Activated CD4-positive, alpha-beta T cell treated with anti-CD3 and anti-CD28 coated beads for 36 hours (primary cell): ENCODE results near the gene CEP83. TPM values are rescaled to one million over a fixed set of nuclear protein-coding genes. Genes with fewer than 3 reads are reported as not detected.

ENCODE experiments used
- ATAC-seq: fragments of 200-7000 bp; cut with Tn5 transposase; one replicate; pipeline ENCODE4 v1.10.0; 2021; ENCODE audit warnings: mild to moderate bottlenecking, moderate library complexity
- CTCF ChIA-PET: fragments of 350-600 bp; sonication (Branson Sonifier 250); formaldehyde crosslinking; loops from one replicate; lab custom pipeline; 2021; ENCODE audit warnings: antibody characterized with exemption; lab: Charles Lee
- POLR2A ChIA-PET: fragments of 350-600 bp; sonication (Branson Sonifier 250); formaldehyde crosslinking; loops from one replicate; lab custom pipeline; 2021; ENCODE audit warnings: antibody characterized with exemption, inconsistent platforms; lab: Charles Lee
- DNase-seq: peaks from one replicate; pipeline ENCODE4 v3.0.0-alpha.2; 2020
- H3K27ac Mint-ChIP-seq: one replicate; pipeline ENCODE4 v1.8.0; 2021; ENCODE audit warnings: mixed read lengths
- H3K27me3 Mint-ChIP-seq: one replicate; pipeline ENCODE4 v1.8.0; 2021; ENCODE audit warnings: mixed read lengths
- H3K36me3 Mint-ChIP-seq: one replicate; pipeline ENCODE4 v1.8.0; 2021; ENCODE audit warnings: low read depth, mixed read lengths
- H3K4me1 Mint-ChIP-seq: one replicate; pipeline ENCODE4 v1.8.0; 2021; ENCODE audit warnings: mixed read lengths
- H3K4me3 Mint-ChIP-seq: one replicate; pipeline ENCODE4 v1.8.0; 2021; ENCODE audit warnings: mild to moderate bottlenecking, moderate library complexity, mixed read lengths
- H3K9me3 Mint-ChIP-seq: one replicate; pipeline ENCODE4 v1.8.0; 2021; ENCODE audit warnings: low read depth, mixed read lengths
- intact Hi-C, 2 experiments: fragments of 100-400 bp; cut with DNase I in 1 of 2; cut with micrococcal nuclease in 1 of 2; formaldehyde crosslinking; loops; one replicate each; pipeline versions ENCODE4 v1.14.2 to v1.15.1; 2022 to 2024; cut with DNase I, micrococcal nuclease
- total RNA-seq, 2 experiments: library from RNA; stranded (reverse); gene quantifications; one replicate each; pipeline ENCODE4 v1.2.3, GENCODE V29; 2021

The CEP83 gene
- total RNA-seq, 2 experiments from 2014 or later: 21.9 to 22.6 TPM

DNA sequence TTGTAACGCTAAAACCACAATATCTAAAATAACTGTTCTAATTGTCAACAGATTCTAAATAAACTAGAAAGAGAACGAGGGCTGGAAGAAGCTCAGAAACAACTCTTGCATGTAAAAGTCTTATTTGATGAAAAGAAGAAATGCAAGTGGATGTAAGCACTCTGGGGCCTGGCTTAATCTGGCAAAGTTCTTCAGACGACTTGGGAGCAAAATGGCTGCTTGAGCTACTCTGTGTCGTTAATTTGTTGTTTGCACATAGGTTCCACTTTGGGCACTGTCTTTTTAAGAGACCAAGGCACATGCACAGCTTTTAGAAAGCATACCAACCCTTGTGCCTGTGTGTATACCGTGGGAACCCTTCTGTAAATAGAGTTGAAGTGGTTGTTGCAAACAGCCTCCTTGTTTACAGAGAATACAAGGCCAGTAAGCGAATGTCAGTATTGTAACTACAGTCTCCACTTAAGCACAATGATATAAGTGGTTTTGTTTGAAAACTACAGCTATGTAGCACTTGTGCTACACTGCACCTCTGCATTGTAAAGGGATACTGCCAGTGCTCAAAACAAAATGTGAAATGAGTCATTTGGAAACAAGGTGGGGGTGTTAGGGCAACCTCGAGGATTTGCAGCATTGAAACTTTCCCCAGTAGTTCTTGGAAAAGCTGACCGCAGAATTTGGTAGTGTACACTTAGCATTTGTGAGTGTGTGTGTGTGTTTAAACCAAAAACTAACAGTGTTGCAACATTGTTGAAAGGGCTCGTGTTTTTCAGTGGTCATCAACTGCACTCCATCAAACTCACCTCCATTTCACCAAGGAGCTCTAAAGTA, 154.3 kb downstream of the CEP83 start:
- intact Hi-C loops: loop anchor here (1.0 to 10.0 kb wide), 9 partner anchors 19 to 335 kb away; partner anchors contain the start of gene PLXNC1 (in 2 of the 2)
- Mint-ChIP-seq H3K4me3 (peak overlapping the region; percentile 5), H3K4me1 (peaks cover 30% of the 10 kb centered on the region), H3K36me3 (peaks cover 64% of the 10 kb centered on the region), H3K9me3 (no peaks in the 10 kb centered on the region), H3K27ac (peak overlapping the region; percentile 70), H3K27me3 (no peaks in the 10 kb centered on the region)
- peak; percentile 93 for ATAC-seq
- DNase-seq: peak; percentile 68
- CTCF ChIA-PET: interaction anchor here (0.6 to 2.6 kb wide), 7 partner anchors 10 to 156 kb away, joined by 3 to 8 read pairs (median 3); no protein-coding TSS in a partner anchor
- POLR2A ChIA-PET: interaction anchor here (0.6 kb wide), 1 partner anchor 36 kb away, joined by 5 read pairs; no protein-coding TSS in a partner anchor

DNA sequence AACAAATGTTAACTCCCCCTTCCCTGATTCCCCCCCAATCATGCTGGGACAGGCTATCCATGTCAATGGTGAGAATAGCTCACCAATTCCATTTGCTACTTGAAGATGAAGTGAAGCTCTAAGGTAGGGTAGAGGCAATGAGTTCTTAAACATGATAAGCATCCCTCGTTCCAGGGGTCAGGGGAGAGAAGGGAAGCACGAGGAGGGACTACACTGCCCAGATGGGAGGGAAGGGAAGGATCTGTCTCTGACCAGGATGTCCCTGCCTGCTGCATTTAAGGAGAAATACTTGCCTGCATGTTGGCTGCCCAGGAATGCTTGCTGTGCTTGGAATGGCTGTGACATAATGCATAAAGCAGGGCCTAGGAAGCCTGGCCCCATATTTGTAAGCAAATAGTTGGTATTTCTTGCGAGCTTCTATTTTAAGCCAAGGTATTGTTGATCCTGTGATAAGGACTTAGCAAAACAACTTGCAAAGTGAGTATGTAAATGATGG, 155.1 kb downstream of the CEP83 start:
- H3K27me3 Mint-ChIP-seq: no peaks in the 10 kb centered on the region
- ChIA-PET POLR2A (no interaction called here), CTCF (interaction anchor here (1.0 to 2.6 kb wide), 4 partner anchors 9 to 128 kb away, joined by 3 to 8 read pairs (median 5); no protein-coding TSS in a partner anchor)
- DNase-seq (no peak), ATAC-seq (no peak)
- H3K9me3 Mint-ChIP-seq: no peaks in the 10 kb centered on the region
- intact Hi-C loops: loop anchor here (1.0 to 10.0 kb wide), 9 partner anchors 20 to 336 kb away; partner anchors contain the start of gene PLXNC1 (in 2 of the 2)
- H3K4me3 Mint-ChIP-seq: no peak overlapping the region
- peaks cover 30% of the 10 kb centered on the region for H3K4me1 Mint-ChIP-seq
- peaks cover 68% of the 10 kb centered on the region for H3K36me3 Mint-ChIP-seq
- peak overlapping the region; percentile 8 for H3K27ac Mint-ChIP-seq

DNA sequence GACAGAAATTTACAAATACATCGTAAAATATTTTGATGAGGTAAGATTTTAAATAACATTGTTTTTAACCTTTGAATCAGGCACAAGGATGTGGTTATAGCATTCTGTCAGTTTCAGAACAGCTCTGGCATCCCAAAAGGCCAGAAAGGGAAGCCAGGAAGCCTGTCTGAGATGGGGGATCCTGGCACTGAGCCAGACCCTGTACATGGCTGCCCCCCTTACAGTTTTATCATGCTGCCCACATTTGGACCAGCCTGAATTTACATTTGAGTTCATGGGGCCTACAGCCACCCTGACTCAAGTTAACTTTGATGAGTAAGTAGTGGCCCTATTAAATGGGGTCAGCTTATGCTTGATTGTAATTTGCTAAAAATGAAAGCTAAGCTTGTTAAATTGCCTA, 155.7 kb downstream of the CEP83 start:
- Mint-ChIP-seq H3K27me3 (no peaks in the 10 kb centered on the region), H3K4me3 (no peak overlapping the region), H3K9me3 (no peaks in the 10 kb centered on the region), H3K4me1 (peaks cover 30% of the 10 kb centered on the region), H3K27ac (no peak overlapping the region), H3K36me3 (peaks cover 63% of the 10 kb centered on the region)
- ChIA-PET POLR2A (no interaction called here), CTCF (interaction anchor here (0.6 to 2.6 kb wide), 4 partner anchors 34 to 646 kb away, joined by 4 to 8 read pairs (median 6); no protein-coding TSS in a partner anchor)
- intact Hi-C loops: loop anchor here (2.0 to 10.0 kb wide), 5 partner anchors 21 to 159 kb away; partner anchors contain the start of gene PLXNC1 (in 2 of the 2)
- DNase-seq: no peak
- ATAC-seq: no peak

DNA sequence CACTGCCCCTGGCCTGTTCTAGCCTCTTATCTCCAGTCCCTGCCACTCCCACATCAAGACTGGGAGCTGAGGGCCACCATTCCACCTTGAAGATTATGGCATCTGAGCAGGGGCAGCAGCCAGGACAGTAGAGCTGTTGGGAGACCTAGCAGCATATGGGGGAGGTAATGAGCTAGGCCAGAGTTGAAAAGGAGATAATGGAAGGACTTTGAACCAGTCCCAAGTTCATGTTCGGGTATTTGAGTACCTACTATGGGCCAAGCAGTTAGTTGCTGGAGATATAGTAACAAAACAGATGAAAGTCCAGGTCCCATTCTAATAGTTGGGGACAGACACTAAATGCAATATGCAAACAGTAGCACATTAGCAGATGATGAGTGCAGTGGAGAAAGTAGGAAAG, 159.8 kb downstream of the CEP83 start:
- DNase-seq (no peak), ATAC-seq (no peak)
- ChIA-PET POLR2A (no interaction called here), CTCF (no interaction called here)
- intact Hi-C loops: loop anchor here in 1 of 2 experiments (10.0 kb wide), 1 partner anchor 155 kb away; the partner anchor contains the start of gene PLXNC1
- Mint-ChIP-seq H3K4me3 (no peak overlapping the region), H3K9me3 (no peaks in the 10 kb centered on the region), H3K36me3 (peaks cover 47% of the 10 kb centered on the region), H3K27me3 (no peaks in the 10 kb centered on the region), H3K4me1 (peaks cover 5% of the 10 kb centered on the region), H3K27ac (no peak overlapping the region)

DNA sequence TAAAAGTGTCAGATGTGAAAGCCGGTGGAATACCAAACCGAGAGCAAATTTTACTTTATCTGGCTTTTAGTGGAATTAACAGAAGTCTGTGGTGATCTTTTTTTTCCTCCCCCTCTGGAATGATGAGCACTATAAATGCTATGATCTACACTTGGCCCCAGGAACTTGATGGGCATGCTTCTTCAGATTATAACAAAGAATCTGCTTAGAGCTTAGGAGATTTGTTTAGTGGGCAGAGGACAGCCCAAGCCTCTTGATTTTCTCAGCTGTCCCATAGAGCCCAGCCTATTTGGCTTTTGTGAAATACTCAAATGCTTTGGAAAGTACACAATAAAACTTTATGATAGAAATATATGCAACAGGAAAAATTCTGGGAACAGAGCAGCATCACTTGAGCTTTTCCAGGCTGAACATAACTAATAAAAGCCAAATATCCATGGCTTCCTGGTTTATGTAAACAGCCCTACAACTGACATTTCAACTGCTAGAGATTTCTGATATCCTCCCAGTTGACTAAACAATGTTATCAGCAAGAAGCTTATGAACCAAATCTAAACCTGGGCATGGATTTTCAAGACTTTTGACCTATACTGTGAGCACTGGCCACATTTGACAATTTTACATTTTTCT, 161.7 kb downstream of the CEP83 start:
- intact Hi-C loops: no loop called here
- no peak for DNase-seq

DNA sequence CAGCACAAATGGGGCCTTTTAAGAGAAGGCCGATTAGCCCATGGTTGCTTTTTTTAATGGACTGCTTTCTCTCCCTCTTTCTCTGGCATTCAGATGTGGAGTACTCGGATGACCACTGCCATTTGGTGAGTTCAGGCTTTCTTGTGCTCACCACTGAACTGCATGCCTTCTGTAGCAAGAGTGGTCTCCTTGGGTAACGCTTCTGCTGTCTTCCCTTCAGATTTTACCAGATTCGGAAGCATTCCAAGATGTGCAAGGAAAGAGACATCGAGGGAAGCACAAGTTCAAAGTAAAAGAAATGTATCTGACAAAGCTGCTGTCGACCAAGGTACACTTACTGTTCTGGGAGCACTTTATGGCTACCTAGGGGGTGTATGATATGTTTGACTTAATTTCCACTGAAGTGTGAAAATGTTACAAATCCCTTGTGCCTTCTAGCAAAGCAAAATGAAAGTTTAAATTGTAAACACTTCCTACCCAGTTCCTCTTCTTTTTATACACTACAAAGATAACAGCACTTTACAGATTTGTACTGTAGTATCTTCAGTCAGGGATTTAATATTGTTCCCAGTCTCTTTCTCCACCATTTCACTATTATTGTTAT, 162.5 kb downstream of the CEP83 start:
- ChIA-PET POLR2A (no interaction called here), CTCF (no interaction called here)
- intact Hi-C loops: no loop called here
- Mint-ChIP-seq H3K27me3 (no peaks in the 10 kb centered on the region), H3K4me3 (no peak overlapping the region), H3K27ac (peak overlapping the region; percentile 21), H3K4me1 (no peaks in the 10 kb centered on the region), H3K36me3 (peaks cover 36% of the 10 kb centered on the region), H3K9me3 (no peaks in the 10 kb centered on the region)
- DNase-seq (no peak), ATAC-seq (no peak)

More for the DNA sequence above, 161.7 kb downstream of the CEP83 start:
- no peaks in the 10 kb centered on the region for H3K4me1 Mint-ChIP-seq
- no peaks in the 10 kb centered on the region for H3K27me3 Mint-ChIP-seq
- H3K36me3 Mint-ChIP-seq: peaks cover 41% of the 10 kb centered on the region
- no peak overlapping the region for H3K27ac Mint-ChIP-seq
- no peaks in the 10 kb centered on the region for H3K9me3 Mint-ChIP-seq
- ChIA-PET CTCF (interaction anchor here (0.7 to 1.6 kb wide), 2 partner anchors 9 to 143 kb away, joined by 3 to 8 read pairs; no protein-coding TSS in a partner anchor), POLR2A (no interaction called here)
- ATAC-seq: no peak
- no peak overlapping the region for H3K4me3 Mint-ChIP-seq

DNA sequence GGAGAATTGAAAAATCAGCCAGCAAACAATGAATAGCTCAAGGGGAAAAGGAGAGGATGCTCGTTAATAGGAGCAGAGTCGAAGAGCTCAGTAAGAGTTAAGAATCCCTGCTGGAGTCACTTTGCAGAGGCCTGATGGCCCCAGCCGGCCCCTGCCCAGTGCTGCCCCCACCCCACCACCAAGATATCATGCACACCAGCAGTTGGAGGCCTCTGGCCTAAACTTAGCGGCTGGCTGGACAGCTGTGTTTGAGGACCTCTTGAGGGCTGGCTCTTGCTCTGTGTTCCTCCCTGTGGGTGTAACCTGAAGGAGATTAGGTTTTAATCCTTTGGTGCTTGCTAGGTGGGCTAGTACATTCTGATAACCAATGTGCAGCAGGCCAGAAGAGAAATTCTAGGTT, 169.3 kb downstream of the CEP83 start:
- Mint-ChIP-seq H3K4me3 (no peak overlapping the region), H3K36me3 (peaks cover 6% of the 10 kb centered on the region), H3K9me3 (no peaks in the 10 kb centered on the region), H3K27ac (no peak overlapping the region), H3K4me1 (no peaks in the 10 kb centered on the region), H3K27me3 (no peaks in the 10 kb centered on the region)
- ChIA-PET POLR2A (no interaction called here), CTCF (interaction anchor here (0.6 to 1.3 kb wide), 3 partner anchors 142 to 190 kb away, joined by 3 read pairs; partner anchors contain the start of gene PLXNC1)
- intact Hi-C loops: no loop called here
- ATAC-seq (no peak), DNase-seq (no peak)

DNA sequence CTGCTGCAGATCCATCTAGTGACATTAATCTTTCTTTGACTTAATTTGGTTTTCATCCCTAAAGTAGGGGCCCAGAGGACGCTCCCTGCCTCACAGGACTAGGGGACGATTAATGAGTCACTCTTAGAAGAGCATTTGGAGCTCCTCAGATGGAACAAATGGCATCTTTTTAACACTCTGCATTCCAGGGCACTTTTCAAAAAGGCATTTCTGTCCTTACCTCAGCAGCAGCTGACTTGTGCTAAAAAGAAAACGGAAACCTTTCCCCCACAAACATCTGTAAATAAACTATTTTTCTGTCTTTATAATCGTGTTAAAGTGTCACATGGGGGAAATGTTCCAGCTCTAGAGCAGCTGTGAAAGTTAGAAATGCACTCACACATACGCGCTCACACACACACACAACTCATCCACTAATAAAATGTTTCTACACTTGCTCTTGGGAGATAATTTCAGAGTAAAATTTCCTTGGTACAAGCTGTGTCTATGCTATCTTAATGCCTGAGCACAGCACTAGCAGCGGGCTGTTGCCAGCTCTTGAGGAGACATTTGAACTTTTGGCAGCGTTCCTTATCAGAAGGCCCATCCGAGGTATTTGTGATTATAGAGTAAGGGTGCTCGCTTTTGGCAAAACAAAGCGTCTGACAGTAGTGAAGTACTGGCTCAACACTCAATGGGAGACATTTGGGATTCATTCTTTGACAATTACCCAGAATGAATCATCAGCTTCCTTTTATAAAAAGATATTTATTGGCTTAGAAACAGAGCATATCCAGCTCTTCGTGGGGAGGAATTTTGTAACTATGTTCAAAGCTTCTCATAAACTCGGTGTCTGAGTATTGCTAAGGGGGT, 170.0 kb downstream of the CEP83 start:
- Mint-ChIP-seq H3K27me3 (no peaks in the 10 kb centered on the region), H3K4me1 (no peaks in the 10 kb centered on the region), H3K4me3 (no peak overlapping the region), H3K27ac (no peak overlapping the region), H3K36me3 (peaks cover 6% of the 10 kb centered on the region), H3K9me3 (no peaks in the 10 kb centered on the region)
- ATAC-seq: no peak
- intact Hi-C loops: no loop called here
- ChIA-PET POLR2A (interaction anchor here (0.5 kb wide), 1 partner anchor 37 kb away, joined by 3 read pairs; no protein-coding TSS in a partner anchor), CTCF (interaction anchor here (1.1 to 1.5 kb wide), 3 partner anchors 9 to 142 kb away, joined by 3 to 8 read pairs (median 4); partner anchors contain the start of gene PLXNC1)
- no peak for DNase-seq

DNA sequence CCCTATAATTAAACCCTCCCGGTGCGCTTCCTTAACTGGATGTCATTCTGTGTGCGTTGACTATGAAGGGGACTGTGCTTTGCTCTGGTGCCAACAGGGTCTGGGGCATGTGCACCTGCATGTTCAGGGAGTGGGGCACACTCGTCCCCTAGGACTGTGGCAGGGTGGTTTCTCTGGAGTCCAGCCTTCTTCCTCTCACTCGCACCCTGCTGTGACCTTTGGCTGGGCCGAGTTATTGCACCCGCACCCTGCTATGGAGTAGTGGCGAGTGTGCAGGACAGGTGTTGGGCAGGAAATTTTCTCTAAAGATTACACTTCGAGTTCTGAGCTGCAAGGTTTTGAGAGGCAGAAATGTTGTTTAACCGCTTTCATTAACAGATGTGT, 172.4 kb downstream of the CEP83 start:
- Mint-ChIP-seq H3K9me3 (no peaks in the 10 kb centered on the region), H3K36me3 (peaks cover 6% of the 10 kb centered on the region), H3K4me1 (peaks cover 15% of the 10 kb centered on the region), H3K27ac (no peak overlapping the region), H3K27me3 (no peaks in the 10 kb centered on the region), H3K4me3 (no peak overlapping the region)
- ATAC-seq (no peak), DNase-seq (no peak)
- POLR2A ChIA-PET: no interaction called here
- intact Hi-C loops: no loop called here
- CTCF ChIA-PET: no interaction called here

DNA sequence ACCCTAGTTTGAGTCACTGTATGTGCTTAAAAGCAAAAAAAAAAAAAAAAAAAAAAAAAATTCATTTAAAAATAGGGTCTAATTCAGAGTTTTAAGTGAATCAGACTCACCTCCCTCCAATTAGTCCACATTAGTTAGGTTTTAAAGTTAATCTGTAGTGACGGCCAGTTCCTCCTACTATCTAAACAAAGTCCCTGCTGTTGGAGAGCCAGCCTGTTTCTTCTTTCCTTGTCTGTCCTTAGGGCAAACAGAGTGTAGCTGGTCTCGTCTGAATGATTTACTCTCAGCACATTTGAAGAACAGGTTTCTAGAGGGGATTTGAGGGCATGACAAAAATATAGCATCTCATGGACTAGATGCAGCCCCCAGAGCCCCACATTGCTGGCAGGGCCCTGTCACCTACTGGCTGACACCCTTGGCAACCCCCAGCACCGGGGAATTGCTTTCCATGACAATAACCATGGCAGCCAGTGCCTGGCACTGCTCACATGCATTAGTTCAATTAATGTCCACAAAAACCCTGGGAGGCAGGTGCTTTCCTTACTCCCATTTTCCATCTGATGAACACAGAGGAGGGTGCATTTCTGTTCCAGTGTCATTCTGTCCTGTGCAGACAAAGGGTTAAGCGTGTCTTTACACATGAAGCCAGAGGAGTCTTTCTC, 173.0 kb downstream of the CEP83 start:
- ChIA-PET POLR2A (no interaction called here), CTCF (no interaction called here)
- peaks cover 20% of the 10 kb centered on the region for H3K4me1 Mint-ChIP-seq
- DNase-seq (no peak), ATAC-seq (no peak)
- H3K9me3 Mint-ChIP-seq: no peaks in the 10 kb centered on the region
- peaks cover 8% of the 10 kb centered on the region for H3K36me3 Mint-ChIP-seq
- H3K27ac Mint-ChIP-seq: no peak overlapping the region
- H3K27me3 Mint-ChIP-seq: no peaks in the 10 kb centered on the region
- H3K4me3 Mint-ChIP-seq: no peak overlapping the region
- intact Hi-C loops: no loop called here
